NK-92 treated with Interleukin-12 subunit alpha and Interleukin-12 subunit beta, amount 100 ng/mL, for 24 hours (cell line): ENCODE data around the gene CHFR.
"Not testable (repeated sequence)": the region's sequence is repeated elsewhere in the genome, so short reads cannot be mapped to it uniquely, and the experiment has no call there.

Experiments used
- DNase-seq: peaks from one replicate; lab custom pipeline; 2025; lab: John Stamatoyannopoulos, UW

Gene CHFR

DNA sequence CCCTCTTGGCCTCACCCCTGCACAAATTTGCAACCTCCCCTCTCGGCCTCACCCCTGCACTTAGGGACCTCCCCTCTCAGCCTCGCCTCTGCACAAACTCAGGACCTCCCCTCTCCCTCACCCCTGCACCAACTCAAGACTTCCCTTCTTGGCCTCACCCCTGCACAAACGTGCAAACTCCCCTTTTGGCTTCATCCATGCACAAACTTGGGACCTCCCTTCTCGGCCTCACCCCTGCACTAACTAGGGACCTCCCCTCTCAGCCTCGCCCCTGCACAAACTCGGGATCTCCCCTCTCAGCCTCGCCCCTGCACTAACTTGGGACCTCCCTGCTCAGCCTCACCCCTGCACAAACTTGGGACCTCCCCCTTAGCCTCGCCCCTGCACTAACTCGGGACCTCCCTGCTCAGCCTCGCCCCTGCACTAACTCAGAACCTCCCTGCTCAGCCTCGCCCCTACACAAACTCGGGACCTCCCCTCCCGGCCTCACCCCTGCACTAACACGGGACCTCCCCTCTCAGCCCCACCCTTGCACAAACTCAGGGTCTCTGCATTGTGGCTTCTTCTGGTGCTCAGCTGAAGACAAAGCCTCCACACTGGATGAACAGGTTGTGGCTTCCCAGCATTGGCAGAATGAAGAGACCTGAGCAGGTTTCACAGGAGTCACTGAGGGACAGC, 47.7 kb downstream of the CHFR start:
- no peak for DNase-seq

DNA sequence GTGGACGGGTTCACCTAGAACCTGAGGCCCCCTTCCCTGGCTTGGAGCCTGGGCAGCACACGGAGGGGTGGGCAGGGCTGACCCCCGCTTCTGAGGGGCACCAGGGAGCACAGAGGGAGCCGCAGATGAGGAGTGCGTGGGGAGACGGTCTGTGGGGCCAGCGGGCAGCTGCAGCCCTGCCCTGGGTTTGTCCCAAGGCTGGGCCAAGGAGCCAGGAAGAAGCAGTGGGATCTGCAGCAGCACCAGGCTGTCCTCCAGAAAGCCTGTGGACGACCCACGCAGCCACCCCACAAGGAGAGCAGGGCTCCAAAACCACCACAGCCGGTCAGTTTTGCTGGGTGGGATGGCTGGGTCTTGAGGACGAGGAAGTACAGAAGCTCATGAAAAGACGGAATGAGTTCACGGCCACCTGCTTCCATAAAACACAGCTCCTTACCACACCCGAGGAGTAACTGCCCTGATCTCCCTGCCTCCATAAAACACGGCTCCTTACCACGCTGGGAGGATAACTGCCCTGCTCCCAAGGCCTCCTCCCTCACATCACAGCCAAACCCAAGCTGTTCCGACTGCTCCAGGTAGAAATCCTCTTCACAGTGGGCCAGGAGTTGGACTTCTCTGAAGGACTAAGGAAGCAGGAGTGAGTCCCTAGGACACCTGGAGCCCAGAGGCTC, 48.9 kb downstream of the CHFR start:
- DNase-seq, result no peak

DNA sequence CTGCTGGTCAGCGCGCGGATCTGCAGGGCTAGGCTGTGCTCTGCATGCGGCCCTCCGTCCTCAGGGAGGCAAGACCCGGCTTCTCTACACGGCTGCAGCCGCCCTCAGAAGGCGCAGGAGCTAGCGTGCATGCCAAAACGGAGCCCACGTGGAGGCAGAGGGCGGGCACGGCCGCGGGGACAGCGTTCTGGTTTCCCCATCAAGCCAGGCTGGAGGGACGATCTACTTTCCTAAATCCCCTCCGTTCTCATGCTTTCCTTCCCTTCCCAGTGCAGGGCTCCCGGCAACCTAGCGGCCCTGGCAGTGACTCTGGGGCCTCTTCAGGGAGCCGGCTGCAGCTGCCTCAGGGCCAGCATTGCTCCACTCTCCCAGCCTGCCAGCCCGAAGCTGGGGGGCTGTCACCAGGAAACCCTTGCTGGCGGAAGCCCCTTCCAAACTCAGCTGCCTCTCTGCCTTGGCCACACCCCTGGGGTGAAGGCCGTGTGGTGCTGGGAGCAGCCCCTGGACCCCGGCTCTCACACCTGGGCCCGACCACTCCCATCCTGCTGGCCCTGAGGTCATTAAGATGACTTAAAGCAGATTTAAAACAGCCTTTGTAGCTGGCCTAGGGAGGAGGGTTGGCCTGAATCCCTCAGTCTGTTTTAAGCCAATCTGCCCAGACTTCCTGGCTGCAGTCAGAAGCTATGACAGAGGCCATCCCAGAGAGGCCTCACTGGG, 49.6 kb downstream of the CHFR start:
- DNase-seq, result no peak

DNA sequence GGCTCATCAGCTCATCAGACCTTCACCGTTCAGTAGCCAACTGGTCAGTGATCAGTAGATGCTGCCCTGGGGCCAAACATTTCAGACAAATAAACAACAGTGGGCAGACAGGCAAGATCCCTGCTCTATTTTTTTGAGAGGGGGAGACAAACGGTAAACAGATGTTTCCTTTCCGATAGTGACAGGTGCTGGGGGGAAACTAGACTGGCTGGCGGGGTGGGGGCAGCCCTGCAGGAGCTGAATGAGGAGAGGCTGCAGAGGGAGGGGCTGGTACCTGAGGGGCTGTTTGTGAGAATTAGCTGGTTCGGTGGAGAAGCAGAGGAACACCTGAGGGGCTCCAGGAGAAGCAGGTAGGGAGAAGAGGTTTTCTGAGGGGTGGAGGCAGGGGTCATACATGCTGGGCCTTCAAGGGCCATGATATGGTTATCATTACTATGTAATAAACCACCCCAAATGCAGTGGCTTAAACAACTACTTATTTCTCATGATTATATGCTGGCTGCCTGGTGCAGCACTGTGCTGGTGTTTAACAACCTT, 50.5 kb downstream of the CHFR start:
- no peak for DNase-seq

DNA sequence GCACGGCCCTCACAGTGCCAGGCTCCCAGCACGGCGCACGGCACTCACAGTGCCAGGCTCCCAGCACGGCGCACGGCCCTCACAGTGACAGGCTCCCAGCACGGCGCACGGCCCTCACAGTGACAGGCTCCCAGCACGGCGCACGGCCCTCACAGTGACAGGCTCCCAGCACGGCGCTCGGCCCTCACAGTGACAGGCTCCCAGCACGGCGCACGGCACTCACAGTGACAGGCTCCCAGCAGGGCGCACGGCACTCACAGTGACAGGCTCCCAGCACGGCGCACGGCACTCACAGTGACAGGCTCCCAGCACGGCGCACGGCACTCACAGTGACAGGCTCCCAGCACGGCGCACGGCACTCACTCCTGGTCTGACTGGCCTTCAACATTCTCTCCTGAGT, 51.2 kb downstream of the CHFR start:
- not testable (repeated sequence) for DNase-seq

DNA sequence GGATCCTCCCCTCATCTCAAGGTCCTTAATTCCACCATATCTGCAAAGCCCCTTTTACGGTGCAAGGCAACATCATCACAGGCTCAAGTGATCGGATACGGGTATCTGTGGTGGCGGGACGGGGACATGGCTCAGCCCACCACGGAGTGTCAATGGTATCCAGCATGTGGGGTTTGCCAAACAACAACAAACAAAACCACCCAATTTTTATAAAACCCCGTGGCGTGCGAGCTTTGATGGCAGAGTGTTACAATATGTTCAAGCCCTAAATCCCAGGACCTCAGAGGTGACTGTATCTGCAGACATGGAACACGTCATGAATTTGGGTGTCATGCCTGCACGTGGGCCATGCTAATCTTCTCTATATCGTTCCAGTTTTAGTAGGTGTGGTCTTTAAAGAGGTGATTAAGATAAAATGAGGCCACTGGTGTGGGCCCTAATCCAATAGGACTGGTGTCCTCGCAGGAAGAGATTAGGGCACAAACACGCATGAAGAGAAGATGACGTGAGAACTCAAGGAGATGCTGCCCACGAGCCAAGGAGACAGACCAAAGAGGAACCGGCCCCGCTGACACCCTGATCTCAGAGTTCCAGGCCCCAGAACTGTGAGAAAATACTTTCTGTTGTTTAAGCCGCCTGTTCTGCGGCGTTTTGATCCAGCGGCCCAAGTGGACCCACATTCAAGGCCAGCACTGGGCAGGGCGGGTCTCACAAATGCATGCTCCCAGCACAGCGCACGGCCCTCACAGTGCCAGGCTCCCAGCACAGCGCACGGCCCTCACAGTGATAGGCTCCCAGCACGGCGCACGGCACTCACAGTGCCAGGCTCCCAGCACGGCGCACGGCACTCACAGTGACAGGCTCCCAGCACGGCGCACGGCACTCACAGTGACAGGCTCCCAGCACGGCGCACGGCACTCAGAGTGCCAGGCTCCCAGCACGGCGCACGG, 52.1 kb downstream of the CHFR start:
- DNase-seq, result no peak

DNA sequence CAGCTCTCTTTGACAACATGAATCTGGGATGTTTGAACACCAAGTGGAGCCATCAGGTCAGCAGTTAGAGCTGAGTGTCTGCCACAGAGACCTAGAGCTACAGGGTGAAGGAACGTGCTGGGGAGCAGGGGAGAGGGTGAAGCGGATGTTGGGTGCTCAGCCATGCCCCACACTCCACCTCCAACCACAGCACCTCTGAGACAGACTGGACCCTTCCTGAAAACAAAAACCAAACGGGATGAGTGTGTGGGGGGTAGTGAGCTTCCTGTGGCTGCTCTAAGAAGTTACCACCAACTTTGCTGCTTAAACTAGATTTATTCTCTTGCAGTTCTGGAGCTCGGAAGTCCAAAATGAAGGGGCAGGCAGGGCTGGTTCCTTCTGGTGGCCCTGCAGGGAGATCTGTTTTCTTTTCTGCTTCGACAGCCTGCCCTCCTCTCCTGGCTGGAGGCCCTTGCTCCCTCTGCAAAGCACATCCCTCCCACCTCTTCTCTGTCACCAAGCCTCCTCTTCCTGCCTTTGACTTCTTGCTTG, 53.2 kb downstream of the CHFR start:
- DNase-seq, result no peak

DNA sequence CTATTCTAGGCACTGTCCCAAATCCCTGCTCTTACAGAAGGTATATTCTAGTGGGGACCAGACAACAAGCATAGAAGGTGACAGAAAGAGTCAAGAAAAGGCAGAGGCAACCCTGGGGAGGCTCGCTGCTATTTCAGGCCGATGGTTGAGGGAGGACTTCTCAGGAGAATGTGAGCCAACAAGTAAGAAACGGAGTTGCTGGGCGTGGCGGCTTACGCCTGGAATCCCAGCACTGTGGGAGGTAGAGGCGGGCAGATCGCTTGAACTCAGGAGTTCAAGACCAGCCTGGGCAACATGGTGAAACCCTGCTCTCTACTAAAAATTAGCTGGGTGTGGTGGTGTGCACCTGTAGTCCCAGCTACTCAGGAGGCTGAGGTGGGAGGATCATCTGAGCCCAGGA, 54.1 kb downstream of the CHFR start:
- DNase-seq, result no peak

DNA sequence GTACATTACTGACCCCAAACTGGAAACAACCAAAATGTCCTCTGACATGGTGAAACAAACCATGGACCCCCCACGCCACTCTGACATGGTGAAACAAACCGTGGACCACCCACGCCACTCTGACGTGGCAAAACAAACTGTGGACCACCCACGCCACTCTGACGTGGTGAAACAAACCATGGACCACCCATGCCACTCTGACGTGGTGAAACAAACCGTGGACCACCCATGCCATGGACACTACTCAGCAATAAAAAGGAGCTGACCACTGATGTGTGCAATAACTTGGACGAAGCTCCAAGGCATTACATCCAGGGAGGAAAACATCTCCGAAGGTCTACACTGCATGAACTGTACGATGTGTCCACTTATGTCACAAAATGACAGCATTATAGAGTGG, 55.6 kb downstream of the CHFR start:
- DNase-seq, result no peak

DNA sequence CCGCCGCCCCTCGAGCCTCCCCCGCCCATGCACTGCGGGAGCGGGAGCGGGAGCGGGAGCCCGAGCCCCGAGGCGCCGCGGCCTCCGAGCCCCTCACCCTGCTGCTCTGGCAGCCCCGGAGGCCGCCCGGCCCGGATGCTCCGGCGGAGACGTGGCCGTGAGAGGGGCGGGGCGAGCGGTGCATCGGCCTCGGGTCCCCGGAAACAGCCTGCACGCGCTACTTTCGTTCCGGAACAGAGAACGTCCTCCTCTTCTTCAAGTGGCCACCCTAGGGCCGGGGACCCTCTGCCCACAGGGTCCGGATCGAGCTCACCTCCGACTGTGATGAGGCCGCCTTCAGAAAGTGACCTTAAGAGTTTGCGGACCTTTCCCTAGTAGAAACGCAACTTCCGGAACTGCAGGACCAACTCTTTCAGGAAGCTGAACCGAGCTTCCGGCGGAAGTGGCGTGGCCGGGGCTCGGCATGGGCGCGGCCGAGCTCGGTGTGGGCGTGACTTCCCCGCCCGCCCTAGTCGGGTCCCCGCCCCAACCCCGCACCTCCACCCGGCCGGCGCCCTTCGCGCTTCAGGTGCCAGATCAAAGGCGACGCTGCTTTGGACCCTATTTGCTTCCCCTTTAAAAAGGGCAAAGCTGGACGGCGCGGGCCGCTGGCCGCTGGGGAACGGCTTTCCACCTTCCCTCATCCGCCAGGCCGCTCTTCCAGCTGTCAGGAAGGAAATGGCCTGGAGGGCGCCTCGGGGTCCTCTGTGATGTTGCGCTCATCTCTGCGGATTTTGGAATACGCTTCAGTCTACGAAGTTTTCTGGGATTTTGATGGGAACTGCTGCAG, 58.5 kb downstream of the CHFR start, which contains the start of gene GOLGA3:
Gene GOLGA3, minus strand, starts transcription at position 164 of the 829 bp plus-strand sequence. CDS start 6,741 bp downstream, outside the sequence.
- DNase-seq, result peak; percentile 65

DNA sequence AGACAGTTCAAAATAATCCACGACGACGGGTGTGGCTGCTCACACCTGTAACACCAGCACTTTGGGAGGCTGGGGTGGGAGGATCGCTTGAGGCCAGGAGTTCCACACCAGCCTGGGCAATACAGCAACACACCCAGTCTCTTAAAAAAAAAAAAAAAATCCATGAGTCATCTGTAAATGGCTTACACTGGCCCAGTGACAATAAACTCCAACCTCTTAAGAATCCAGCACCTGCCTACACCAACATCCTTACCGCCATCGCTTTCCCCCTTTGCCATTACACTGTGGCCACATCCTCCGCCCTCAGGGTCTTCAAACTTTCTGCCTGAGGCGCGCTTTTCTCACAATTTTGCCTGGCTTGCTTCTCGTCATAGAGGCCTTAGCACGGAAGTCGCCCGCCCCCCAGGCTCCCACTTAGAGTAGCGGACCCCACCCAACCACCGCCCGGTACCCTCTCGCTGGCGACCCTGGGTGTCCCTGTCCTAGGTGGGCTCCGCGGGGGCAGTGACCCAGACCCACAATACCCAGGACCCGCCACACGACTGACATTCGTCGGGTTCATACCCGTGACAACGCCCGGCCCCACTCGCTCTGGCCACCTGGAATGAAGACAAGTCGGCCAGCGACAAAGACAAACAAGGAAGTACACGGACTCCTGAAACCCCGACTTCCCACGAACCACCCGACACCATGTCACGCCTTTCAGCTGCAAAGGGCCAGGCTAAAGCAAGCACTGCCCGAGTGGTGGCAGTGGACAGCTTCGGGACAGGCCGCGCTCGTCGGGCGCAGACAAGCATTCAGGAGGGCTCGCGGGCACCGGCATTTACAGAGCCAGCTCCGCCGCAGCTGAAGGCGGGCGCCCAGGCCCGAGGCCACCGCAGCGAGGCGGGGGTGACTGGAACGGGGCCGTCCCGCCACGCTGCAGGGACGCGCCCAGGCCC, 59.4 kb downstream of the CHFR start:
- no peak for DNase-seq

DNA sequence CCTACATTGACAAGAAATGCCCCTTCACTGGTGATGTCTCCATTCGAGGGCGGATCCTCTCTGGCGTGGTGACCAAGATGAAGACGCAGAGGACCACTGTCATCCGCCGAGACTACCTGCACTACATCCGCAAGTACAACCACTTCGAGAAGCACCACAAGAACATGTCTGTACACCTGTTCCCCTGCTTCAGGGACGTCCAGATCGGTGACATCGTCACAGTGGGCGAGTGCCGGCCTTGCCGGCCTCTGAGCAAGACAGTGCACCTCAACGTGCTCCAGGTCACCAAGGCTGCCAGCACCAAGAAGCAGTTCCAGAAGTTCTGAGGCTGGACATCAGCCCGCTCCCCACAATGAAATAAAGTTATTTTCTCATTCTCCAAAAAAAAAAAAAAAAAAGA, 61.5 kb downstream of the CHFR start:
- DNase-seq, result no peak

DNA sequence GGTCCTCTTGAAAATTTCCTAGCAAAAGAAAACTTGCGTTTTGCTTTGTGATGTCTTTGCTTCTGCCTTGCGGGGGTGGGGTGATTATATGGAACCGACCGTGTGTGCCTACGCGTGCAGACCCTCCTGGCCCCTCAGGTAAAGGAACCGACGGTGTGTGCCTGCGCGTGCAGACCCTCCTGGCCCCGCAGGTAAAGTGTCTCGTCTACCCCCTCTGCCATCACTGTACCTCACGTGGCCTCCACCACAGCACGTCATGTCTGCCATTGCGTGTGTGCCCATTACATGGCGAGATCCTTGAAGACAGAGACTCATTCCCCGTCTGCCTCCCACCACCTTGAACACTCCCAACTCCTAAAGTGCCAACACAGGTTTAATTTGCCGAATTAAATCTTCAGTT, 62.3 kb downstream of the CHFR start:
- DNase-seq, result no peak

DNA sequence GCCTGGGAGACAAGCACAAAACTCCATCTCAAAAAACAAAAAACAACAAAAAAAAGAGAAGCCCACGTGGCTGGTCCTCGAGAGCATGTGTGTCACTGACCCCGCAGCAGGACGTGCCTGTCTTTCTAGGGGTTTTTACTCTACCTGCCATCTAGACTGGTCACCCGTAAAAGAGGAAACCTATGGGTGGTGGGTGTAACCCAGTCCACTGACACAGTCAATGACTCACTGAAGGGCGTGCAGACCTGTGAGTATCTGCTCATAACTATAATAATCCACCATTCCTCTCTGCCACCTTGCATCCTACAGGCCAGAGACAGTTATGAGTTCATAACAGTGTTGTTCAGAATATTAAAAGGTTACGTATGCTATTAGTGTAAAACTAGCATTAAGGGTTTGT, 63.4 kb downstream of the CHFR start:
- DNase-seq, result no peak

DNA sequence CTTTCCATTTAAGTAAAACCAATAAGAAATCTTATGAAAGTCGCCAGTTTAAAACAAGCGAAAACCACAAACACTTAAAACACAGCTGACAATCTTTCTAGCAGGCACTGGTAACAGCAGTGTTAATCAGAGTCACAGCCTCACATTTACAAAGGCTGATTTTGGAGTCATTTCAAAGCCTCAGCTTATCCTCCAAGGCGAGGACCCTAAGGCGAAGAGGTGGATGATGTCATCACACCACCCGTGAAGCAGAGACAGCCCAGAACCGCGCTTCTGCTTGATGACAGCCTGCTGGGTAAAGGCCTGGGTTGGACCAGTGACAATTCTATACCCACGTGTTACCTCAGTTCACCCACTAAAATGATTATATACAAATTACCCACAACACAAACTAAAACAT, 68.8 kb downstream of the CHFR start:
- DNase-seq, result no peak

DNA sequence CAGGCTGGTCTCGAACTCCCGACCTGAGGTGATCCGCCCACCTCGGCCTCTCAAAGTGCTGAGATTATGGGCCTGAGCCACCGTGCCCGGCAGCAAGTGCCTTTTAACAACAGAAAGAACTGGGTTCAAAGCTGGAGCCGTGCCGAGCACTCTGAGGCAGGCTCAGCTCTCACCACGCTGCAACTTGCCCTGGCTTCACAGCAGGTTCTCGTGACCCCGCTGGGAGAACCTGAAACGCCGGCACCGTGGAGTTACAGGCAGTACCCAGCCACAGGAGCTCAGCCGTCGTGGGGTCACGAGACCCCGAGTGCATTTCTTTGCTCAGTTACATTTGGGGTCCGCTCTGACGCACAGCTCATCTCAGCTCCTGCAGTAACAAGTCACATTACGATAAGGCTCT, 73.2 kb downstream of the CHFR start:
- no peak for DNase-seq

DNA sequence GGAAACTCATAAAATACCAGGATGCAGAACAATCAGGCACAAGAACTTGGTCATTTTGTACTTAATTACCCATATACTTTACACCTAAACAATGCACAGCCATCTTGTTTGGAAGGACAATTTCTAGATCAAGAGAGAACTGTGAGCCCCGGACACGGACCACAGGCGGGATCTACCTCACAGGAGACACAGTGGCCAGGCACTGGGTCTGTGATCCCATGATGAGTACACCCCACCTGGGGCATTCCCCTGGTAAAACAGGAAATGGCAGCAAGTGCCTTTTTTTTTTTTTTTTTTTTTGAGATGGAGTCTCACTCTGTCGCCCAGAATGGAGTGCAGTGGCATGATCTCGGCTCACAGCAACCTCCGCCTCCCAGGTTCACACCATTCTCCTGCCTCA, 74.0 kb downstream of the CHFR start:
- no peak for DNase-seq

DNA sequence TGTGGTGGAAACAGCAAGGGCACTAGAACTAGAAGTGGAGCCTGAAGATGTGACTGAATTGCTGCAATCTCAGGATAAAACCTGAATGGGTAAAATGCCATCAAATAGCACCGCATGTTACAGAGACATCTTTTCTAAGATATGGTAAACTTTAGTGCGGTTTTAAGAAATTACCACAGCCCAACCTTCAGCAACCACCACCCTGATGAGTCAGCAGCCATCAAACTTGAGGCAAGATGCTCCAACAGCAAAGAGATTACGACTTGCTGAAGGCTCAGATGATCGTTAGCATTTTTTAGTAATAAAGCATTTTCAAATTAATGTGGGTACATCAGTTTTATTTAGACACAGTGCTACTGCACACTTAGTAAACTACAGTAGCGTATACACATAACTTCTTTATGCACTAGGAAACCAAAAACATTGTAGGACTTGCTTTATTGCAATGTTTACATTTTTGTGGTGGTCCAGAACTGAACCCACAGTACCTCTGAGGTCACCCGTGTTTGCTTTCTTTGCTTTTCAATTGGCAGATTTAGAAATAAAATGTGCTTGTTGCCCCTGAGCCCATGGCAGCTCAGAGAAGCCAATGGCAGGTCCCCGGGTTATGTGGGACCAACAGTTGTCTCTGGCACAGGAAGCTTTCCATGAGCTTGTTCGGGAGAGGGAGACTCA, 74.6 kb downstream of the CHFR start:
- no peak for DNase-seq

DNA sequence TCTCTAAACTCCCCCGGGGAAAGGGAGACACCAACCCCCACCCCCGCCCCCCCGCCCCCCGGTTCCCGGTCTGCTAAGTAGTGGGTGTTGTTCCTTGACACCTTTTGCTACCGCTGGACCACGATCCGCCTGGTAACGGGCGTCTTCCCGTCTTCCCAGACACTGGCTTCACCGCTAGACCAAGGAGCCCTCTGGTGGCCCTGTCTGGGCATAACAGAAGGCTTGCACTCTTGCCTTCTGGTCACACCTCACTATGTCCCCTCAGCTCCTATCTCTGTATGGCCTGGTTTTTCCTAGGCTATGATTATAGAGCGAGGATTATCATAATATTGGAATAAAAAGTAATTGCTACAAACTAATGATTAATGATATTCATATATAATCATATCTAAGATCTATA, 78.0 kb downstream of the CHFR start:
- DNase-seq, result not testable (repeated sequence)
